Heart left ventricle (tissue), 13 donors: ENCODE measurements around the gene DEPDC5.

Experiments
- CTCF ChIP-seq, 12 donors: fragments of 200-600 bp; sonication (generic) in 4 of 12; IDR thresholded peaks; one replicate each; pipeline versions ENCODE4 v1.5.0 to v1.8.0; 2018 to 2022; ENCODE audit warnings: antibody characterized with exemption in 12 of 12, mild to moderate bottlenecking in 5 of 12
- POLR2A ChIP-seq, 2 donors: fragments of 450-650 bp; IDR thresholded peaks; one replicate each; pipeline ENCODE4 v1.6.1; 2017; ENCODE audit warnings: antibody characterized with exemption in 2 of 2, mild to moderate bottlenecking in 2 of 2, moderate library complexity in 2 of 2
- donor health status: ischemic (EF 13 %, LVEDD 7.1; RV severe dilation, severe dysfunction).
- donor health status: DM: no; HTN: yes; CAD: no.
- donor health status: DM: no; HTN: no; CAD: no.
- donor health status: ischemic (EF 25% LVEDD 6.9; RV normal size, moderate dysfunction).
- donor health status: ischemic (EF 25% LVEDD 5.7; RV mildly dilated, moderate dysfunction).
- donor health status: ischemic (EF 35%, LVEDD 5.7; RV mildly dilated, moderate dysfunction).
- donor health status: nonischemic (EF 11% LVEDD 7.7; RV severe dilation, severe dysfunction).
- donor health status: DM: yes; HTN: yes; CAD: no.
- donor health status: PGD.
- donor health status: ischemic (EF 29% LVEDD 5.4; RV normal size, mild dysfunction).
- donor health status: nonischemic (EF 23%, LVEDD 6.1; RV moderate dilation, normal function).

- no peak for TF ChIP-seq CTCF (IDR thresholded peaks at IDR 0.05)
- TF ChIP-seq POLR2A (IDR thresholded peaks at IDR 0.05): no peak
Observed at GRCh38 chr22:31839986-31840385, 86.2 kb downstream of the DEPDC5 start.
